GM10266 (cell line): Measurements from ENCODE around the gene EVX2.

Experiments
- DNase-seq: peaks from one replicate; pipeline ENCODE4 v3.0.0; 2012; ENCODE audit errors: extremely low spot score
- CTCF ChIP-seq: IDR thresholded peaks from 2 replicates; pipeline ENCODE4 v1.5.1; 2012; ENCODE audit warnings: mild to moderate bottlenecking, low read depth; ENCODE audit not compliant: control insufficient read depth, insufficient read depth; ENCODE audit errors: missing control alignments

The EVX2 gene

DNA sequence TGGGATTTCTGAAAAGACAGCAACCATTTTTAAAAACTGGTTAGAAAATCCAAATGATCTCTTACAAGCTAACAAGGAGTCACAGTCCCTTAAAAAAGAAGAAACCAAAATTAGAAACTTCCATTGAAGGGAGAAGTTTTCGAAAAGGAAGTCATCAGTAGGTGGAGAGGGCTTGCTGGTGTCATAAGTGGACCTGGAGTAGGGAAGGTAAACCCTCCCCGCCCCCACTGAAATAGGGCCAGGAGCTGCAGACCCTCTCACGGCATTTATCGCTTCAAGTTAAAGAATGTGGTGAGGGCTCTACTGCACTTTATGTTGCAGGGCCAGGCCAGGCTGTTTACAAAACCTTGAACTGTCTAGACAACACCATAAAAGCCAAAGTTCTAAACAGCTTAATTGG is 26.2 kb upstream of the EVX2 start:
- TF ChIP-seq CTCF: no peak
- DNase-seq: no peak

GRCh38 chr2:176109192-176109901 is 25.6 kb upstream of the EVX2 start:
- DNase-seq: no peak
- TF ChIP-seq CTCF: no peak

DNA sequence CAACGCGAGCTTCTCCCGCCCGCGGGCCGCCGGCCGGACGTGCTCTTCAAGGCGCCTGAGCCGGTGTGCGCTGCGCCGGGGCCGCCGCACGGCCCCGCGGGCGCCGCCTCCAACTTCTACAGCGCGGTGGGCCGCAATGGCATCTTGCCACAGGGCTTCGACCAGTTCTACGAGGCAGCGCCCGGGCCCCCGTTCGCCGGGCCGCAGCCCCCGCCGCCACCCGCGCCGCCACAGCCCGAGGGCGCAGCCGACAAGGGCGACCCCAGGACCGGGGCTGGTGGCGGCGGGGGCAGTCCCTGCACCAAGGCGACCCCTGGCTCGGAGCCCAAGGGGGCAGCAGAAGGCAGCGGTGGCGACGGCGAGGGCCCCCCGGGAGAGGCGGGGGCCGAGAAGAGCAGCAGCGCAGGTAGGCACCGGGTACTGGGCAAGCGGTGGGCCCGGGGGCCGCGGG is 24.0 kb upstream of the EVX2 start:
- TF ChIP-seq CTCF: no peak
- no peak for DNase-seq

DNA sequence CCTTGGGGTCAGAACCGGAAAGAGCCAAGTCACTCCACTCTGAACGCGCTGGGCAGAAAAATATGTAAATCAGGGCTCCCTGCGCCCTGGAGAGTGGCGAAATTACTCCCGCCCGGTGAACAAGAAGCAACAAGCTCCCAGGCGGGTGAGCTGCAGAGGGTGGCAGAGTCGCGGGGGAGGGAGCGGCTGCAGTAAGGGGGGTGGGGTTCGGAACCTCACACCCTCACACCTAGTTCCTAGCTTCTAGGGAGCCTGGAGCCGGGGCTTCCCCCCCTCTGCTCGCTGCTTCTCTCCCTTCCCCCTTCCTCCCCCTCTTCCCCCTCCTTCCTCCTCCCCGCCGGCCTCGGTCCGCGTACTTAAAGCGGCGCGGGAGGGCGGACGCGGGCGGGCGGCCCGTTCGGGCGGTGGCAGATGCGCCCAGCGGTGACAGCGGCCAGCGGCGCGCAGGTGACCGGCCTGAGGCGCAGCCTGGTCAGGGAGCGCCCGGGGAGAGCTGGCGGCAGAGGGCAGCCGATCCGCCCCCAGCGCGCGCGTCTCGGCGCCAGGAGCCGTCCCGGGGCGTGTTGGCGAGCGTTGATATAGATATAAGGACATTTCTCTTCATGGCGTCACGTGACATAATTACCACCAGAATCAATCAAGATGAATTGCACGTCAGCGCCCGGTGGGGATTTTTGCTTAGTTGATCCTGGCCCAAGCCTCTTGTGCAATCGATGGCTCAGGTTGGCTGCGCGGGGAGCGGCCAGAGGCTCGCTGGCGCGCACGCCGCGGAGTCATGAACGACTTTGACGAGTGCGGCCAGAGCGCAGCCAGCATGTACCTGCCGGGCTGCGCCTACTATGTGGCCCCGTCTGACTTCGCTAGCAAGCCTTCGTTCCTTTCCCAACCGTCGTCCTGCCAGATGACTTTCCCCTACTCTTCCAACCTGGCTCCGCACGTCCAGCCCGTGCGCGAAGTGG is 23.1 kb upstream of the EVX2 start, which contains the start of gene HOXD11:
HOXD11 (plus strand) TSS at position 700 of the 959 bp plus-strand sequence; CDS start at position 776, 76 bp downstream.
- no peak for TF ChIP-seq CTCF
- no peak for DNase-seq

DNA sequence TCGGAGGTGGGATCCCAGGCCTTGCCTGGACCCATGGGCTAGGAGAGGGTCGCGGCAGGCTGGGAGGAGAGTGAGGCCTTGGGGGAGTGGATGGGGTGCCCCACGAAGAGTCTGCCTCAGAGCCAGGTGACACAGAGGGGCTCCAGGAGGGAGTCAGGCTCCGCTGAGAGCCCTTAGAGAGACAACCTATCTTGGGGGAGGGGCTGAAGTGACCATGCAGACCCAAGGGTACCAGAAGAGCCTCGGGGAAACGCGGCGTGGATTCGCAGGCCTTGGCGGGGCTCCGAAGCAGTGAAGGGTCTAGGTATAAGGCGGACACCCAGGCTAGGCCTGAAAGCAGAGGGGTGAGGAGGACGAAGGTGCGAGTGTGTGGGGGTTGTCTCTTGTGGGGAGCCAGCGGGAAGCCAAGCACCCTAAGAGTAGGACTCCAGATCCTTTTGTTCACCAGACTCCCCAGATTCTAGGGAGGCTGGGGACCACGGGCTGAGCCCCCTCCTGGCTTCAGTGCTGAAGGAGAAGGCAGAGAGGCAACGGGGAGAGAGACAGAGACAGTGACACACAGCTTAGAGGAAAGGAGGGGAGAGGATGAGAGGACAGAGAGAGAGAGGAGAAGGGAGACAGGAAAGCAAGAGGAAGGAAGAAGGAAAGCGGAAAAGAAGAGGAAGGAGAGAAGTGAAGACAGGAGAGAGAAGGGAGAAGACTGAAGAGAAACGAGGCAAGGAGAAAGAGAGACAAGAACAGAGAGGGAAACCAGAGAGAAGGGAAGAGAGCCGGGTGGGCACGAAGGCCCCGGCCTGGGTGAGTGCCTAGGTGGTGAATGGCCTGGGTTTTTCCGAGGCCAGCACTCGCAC is 22.2 kb upstream of the EVX2 start:
- no peak for DNase-seq
- TF ChIP-seq CTCF: no peak

DNA sequence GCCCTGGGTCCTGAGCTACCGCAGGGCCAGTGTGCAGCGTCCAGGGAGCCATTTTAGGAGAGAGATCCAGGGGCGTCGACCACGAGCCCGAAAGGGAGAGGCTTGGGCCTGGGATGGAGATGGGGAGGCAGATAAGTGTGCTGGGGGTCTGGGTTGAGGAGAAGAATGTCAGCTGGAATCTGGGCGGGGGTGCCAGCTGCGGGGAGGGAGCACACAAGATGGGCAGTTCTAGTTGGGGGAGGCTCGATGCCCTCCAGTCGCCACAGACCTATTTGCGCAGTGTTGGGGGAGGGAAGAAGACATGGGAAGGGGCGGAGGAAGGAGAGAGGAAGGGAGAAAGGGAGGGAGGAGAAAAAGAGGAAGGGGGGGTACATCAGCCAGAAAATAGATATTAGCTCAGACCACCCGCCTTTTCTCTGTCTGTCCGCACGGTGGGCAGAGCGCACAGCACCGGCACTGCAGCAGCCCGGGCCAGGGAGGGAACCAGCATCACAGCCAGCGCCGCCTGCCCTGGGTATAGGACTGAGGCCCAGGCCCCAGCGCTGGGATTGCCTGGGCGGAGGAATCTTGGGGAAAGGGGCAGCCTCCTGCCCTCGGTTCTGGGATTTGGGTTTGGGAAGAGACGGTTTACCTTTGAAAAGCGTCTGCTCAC is 21.4 kb upstream of the EVX2 start:
- TF ChIP-seq CTCF: no peak

More for the DNA sequence above, 21.4 kb upstream of the EVX2 start:
- no peak for DNase-seq
